HTERT RPE-1 (cell line): ENCODE measurements around the gene KRTAP5-11.
"Not testable (repeated sequence)": the region's sequence is repeated elsewhere in the genome, so short reads cannot be mapped to it uniquely, and the experiment has no call there.

Experiments
- in situ Hi-C: fragments of 300-500 bp; cut with MboI; formaldehyde crosslinking; loops from 4 replicates; pipeline ENCODE4 v1.14.3; 2020; ENCODE audit warnings: low sequenced_read_pairs

Gene KRTAP5-11

DNA sequence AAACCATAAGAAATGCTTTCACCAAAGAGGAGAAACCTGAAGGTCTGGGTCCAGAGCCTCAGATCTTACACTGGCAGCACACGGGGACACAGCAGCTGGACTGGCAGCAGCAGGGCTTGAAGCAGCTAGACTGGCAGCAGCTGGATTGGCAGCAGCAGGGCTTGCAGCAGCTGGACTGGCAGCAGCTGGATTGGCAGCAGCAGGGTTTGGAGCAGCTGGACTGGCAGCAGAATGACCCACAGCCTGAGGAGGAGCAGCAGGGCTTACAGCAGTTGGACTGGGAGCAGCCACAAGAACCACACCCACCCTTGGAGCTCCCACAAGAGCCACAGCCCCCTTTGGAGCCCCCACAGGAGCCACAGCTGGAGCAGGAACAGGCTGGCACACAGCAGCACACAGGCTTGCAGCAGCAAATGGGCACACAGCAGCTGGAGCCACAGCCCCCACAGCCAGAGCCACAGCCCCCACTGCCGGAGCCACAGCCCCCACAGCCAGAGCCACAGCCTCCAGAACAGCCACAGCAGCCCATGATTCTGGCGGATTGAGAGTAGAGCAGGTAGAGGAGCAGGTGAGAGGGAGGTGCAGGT, at the start of gene KRTAP5-11:
Gene KRTAP5-11, minus strand, starts transcription at position 567 of the 587 bp plus-strand sequence. Its CDS starts 38 bp downstream, at position 529.
- in situ Hi-C loops = no loop called here

GRCh38 chr11:71631551-71631950, 48.9 kb upstream of the KRTAP5-11 start:
- in situ Hi-C loops = not testable (repeated sequence)

- in situ Hi-C loops = not testable (repeated sequence)
Observed at GRCh38 chr11:71630071-71630470, 47.4 kb upstream of the KRTAP5-11 start.

DNA sequence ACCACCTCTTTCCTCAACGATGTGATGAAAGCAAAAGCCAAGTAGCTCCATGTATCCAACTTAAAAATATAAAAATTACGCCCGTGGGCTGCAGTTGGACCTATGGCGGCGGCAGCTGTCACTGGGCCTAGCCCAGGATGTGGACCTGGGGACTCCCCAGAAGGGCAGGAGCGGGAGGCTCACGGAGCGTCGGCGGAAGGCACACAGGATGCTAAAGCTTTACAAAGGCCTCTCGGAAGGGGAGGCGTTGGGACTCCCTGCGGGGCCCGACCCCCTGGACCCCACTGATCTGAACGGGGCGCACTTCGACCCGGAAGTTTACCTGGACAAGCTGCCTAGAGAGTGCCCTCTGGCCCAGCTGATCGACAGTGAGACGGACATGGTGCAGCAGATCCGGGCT, 46.3 kb upstream of the KRTAP5-11 start:
- in situ Hi-C loops = not testable (repeated sequence)

DNA sequence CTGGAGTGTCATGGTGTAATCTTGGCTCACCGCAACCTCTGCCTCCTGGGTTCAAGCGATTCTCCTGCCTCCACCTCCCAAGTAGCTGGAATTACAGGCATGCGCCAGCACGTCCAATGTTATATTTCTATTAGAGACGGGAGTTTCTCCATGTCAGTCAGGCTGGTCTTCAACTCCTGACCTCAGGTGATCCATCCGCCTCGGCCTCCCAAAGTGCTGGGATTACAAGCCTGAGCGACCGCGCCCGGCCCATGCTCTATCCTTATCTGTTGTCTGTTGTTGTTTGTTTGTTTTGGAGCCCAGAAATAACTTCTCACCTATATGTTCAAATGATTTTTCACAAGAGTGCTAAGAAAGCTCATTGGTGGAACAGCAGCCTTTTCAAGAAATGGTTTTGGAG, 40.6 kb upstream of the KRTAP5-11 start:
- in situ Hi-C loops = not testable (repeated sequence)

DNA sequence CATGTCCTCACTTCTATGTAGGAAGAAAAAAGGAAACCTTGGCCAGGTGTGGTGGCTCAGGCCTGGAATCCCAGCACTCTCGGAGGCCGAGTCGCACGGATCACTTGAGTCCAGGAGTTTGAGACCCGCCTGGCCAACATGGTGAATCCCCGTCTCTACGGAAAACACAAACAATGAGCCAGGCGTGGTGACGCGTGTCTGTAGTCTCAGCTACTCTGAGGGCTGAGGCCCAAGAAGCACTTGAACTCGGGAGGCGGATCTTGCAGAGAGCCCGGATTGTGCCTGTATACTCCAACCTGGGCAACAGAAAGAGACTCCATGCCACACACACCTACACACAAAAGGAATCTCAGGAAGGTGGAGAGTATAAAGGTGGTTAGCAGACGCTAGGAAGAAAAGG, 39.9 kb upstream of the KRTAP5-11 start:
- in situ Hi-C loops = not testable (repeated sequence)

DNA sequence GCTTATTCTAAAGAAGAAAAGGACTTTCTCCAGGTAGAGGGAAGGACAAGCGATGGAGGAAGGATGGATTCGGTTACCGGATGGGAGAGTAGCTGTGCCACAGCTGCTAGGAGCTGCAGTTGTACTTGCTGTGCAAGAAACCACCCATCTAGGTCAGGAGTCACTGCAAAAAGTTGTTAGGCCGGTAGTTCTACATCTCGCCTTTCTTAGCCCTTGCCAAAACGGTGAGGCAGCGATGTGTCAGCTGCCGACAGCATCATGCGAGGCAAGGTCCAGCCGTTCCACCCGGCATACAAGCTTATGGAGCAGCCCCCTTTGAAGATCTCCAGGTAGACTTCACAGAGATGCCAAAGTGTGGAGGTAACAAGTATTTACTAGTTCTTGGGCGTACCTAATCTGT, 32.3 kb upstream of the KRTAP5-11 start:
- in situ Hi-C loops = not testable (repeated sequence)

GRCh38 chr11:71614366-71614917, 31.8 kb upstream of the KRTAP5-11 start:
- in situ Hi-C loops = not testable (repeated sequence)

- in situ Hi-C loops = not testable (repeated sequence)
Observed at GRCh38 chr11:71613931-71614330, 31.3 kb upstream of the KRTAP5-11 start.

- in situ Hi-C loops = not testable (repeated sequence)
Observed at GRCh38 chr11:71611218-71611910, 28.7 kb upstream of the KRTAP5-11 start.

- in situ Hi-C loops = not testable (repeated sequence)
Observed at GRCh38 chr11:71608272-71608671, 25.6 kb upstream of the KRTAP5-11 start.

DNA sequence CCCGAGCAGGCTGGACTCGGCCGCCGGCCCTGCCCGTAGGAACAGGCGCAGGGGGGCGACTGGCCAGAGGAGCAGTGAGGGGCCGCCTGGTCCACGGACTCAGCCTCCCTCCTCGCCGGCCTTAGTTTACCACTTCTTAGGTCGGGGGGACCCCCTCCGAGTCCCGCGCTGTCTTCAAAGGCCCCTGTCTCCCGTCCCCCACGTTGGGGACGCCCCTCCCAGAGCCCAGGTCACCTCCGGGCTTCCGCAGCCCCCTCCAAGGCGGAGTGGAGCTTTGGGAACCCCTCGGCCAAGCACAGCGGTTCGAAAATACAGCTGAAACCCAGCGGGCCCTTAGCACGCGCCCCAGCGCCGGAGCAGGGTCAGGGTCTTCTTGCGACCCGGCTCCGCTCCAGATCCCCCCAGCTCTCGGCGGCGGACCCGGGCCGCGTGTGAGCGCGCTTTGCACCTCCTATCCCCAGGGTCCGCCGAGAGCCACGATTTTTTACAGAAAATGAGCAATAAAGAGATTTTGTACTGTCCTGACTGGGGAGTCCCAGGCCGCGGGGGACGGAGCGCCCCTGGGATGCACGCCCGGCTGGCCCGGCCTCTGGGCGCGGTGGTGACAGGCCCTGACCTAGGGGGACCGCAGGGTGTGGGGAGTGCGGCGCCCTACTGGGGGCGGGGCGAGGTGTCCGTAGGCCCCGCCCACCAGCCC, 25.0 kb upstream of the KRTAP5-11 start:
- in situ Hi-C loops = not testable (repeated sequence)

- in situ Hi-C loops = not testable (repeated sequence)
Observed at GRCh38 chr11:71606853-71607519, 24.3 kb upstream of the KRTAP5-11 start.

GRCh38 chr11:71604798-71605488, 22.3 kb upstream of the KRTAP5-11 start:
- in situ Hi-C loops = not testable (repeated sequence)

- in situ Hi-C loops = not testable (repeated sequence)
Observed at GRCh38 chr11:71603221-71603620, 20.5 kb upstream of the KRTAP5-11 start.

DNA sequence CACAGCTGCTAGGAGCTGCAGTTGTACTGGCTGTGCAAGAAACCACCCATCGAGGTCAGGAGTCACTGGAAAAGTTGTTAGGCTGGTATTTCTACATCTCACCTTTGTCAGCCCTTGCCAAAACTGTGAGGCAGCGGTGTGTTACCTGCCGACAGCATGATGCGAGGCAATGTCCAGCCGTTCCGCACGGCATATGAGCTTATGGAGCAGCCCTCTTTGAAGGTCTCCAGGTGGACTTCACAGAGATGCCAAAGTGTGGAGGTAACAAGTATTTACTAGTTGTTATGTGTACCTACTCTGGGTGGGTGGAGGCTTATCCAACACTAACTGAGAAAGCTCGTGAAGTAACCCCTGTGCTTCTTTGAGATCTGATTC, 6.9 kb upstream of the KRTAP5-11 start:
- in situ Hi-C loops = not testable (repeated sequence)

- in situ Hi-C loops = not testable (repeated sequence)
Observed at GRCh38 chr11:71588822-71589545, 6.3 kb upstream of the KRTAP5-11 start.

DNA sequence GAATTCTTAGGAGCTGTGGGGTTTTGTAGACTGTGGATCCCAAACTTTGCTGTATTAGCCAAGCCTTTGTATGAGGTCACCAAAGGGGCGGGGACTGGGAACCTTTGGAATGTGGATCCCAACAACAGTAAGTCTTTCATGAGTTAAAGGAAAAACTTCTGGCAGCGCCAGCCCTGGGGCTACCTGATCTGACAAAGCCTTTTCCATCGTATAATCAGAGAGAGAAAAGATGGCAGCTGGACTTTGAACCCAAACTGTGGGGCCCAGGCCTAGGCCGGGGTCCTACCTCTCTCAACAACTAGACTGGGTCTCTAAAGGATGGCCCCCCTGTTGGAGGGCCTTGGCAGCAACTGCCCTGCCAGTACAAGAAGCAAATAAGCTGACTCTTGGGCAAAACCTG, 5.6 kb upstream of the KRTAP5-11 start:
- in situ Hi-C loops = not testable (repeated sequence)

- in situ Hi-C loops = not testable (repeated sequence)
Observed at GRCh38 chr11:71585673-71586072, 3.0 kb upstream of the KRTAP5-11 start.

DNA sequence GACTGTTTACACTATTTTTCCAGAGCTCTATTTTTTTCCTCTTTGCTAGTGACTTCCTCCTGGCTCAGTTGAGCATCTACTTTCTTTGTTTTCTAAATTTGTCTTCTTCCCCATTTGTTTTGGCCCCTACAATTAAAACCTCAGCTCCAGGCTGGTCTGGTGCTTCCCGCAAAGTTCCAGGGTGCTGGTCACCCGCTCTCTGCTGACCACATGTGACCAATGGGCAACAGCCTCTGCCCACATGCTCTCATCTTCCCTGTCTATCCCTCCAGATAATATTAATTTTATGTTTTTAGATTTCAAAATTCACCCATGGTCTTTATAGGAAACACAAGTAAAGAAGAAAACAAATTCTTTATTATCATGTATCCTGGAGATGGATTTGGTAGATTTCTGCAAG, 294 bp upstream of the KRTAP5-11 start:
- in situ Hi-C loops = not testable (repeated sequence)
